Caki2 (cell line): ENCODE data around the gene PDGFRB. TPM values are rescaled to one million over a fixed set of nuclear protein-coding genes. Genes with fewer than 3 reads are reported as not detected.

Source experiments
- DNase-seq: peaks from one replicate; pipeline ENCODE4 v3.0.0-alpha.2; 2015; ENCODE audit warnings: low read depth
- in situ Hi-C: cut with HindIII; loops from 2 replicates; pipeline ENCODE4 v1.10.0; 2016; ENCODE audit warnings: low sequenced_read_pairs, low pct_unique_long_range_greater_than_20kb, mixed read lengths
- total RNA-seq: library from RNA; depleted of rRNA; stranded (reverse); fragments of >200 nt; shearing (Covaris generic); gene quantifications from 2 replicates; pipeline ENCODE4 v1.2.3, GENCODE V29; 2014; ENCODE audit warnings: low replicate concordance; rRNA removed

PDGFRB gene
- 1.4 and 16.3 TPM in 2 replicates for total RNA-seq

- in situ Hi-C loops, result no loop called here
- peak; percentile 6 for DNase-seq
Measured at GRCh38 chr5:150155258-150156026, at the start of gene PDGFRB. Gene PDGFRB, minus strand, starts transcription at chr5:150155845. Its CDS starts 18,798 bp downstream, at chr5:150137047.

DNA sequence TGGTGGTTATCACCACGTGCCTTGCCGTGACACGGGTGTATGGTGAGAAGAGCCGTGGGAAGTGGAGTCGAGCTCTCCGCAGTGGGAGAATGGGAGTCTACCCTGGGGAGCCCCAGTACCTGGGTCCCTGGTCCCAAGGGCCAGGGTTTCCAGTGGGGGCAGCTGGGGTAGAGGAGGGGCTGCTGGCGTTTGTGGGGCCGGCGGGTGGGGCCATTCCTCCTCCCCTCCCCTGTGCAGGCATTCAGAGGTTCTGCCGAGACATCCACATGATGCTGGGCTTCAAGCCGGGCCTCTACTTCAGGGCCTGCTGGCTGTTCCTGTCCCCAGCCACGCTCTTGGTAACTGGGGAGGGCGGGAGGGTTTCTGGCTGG lies 48.9 kb upstream of the PDGFRB start:
- in situ Hi-C loops, result no loop called here
- DNase-seq, result no peak

GRCh38 chr5:150203832-150204589 lies 48.4 kb upstream of the PDGFRB start:
- DNase-seq, result no peak
- in situ Hi-C loops, result no loop called here

DNA sequence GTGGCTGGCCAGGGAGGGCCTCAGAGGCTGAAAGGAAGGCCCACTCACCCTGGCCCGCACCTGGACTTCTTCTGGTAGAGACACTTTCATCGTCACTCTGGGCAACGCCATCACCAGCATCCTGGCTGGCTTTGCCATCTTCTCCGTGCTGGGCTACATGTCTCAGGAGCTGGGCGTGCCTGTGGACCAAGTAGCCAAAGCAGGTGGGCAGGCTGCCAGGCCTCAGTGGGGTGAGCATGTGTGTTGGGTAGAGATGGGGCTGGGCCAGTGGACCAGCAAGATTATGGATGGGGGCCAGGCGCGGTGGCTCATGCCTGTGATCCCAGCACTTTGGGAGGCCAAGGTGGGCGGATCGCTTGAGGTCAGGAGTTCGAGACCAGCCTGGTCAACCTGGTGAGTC lies 46.9 kb upstream of the PDGFRB start:
- in situ Hi-C loops, result no loop called here
- no peak for DNase-seq

DNA sequence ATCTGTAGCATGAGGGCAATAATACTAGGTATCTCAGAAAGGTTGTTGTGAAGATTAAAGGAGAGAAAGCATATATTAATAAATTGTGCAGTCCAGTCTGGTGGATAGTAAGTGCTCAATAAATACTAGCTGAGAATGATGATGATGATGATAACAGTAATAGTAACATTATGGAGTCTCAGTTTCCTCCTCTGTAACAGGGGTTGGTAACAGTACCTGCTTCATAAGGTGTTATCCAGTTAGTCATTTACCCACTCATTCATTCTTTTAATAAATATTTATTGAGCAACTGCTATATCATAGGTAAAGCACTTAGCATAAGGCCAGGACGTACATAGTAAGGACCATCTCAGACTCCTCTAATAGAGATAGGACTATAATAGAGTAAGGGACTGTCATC lies 41.8 kb upstream of the PDGFRB start:
- in situ Hi-C loops, result no loop called here
- DNase-seq, result no peak

- in situ Hi-C loops, result no loop called here
- DNase-seq, result no peak
Measured at GRCh38 chr5:150196986-150197385, 41.3 kb upstream of the PDGFRB start.

- in situ Hi-C loops, result no loop called here
- no peak for DNase-seq
Measured at GRCh38 chr5:150196514-150196913, 40.9 kb upstream of the PDGFRB start.

DNA sequence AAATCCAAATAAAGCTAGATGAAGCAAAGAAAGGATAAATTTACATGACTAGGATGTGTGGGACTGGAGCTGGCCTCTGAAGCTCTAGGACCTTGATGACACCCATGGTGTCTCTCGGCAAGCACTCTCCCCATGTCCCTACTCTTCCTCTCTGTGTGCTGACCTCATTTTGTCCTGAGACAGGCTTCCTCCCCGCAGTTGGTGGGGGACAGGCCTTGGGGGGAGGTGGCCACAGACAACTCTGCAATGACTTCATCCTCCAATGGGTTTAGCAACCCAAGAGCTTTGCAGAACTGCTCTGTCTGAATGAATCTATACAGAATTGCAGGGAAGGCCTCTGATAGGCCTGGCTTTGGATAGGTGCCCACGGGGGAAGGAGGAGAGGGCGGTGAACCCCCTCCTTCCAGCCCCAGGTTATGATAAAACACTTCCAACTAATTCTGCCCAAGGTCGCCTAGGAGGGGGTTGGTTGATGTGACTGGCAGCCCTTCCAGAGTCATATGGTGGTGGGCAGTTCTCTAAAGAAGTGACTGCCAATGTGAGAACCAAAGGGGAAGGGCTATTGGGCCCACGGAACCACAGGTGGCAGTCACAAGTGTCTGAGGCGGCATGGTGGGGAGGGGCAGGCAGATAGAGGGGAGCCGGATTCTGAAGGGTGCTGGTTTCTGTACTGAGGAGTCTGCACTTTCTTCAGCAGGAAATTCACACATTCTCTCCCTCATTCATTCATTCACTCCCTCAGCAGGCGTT lies 40.3 kb upstream of the PDGFRB start:
- in situ Hi-C loops, result no loop called here

DNA sequence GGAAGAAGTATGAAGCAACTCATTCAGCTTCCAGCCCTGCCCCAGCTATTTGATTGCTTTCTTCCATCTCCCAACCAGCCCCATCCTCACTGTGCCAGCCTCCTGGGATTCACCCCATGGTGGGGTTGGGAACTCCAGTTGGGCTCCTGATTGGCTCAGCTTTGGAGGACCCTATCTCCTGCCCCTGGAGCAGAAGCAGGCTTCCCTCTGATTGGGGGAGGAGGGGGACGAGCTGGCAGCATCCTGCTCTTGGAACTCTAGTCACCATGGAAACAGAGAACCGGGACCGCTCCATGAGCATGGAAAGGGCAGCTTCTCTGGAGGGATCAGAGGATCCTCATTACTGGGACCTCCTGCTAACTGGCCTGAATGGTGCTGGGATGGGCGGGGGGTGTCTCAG lies 36.8 kb upstream of the PDGFRB start:
- in situ Hi-C loops, result no loop called here
- DNase-seq, result no peak

More for the DNA sequence above, 40.3 kb upstream of the PDGFRB start:
- no peak for DNase-seq

DNA sequence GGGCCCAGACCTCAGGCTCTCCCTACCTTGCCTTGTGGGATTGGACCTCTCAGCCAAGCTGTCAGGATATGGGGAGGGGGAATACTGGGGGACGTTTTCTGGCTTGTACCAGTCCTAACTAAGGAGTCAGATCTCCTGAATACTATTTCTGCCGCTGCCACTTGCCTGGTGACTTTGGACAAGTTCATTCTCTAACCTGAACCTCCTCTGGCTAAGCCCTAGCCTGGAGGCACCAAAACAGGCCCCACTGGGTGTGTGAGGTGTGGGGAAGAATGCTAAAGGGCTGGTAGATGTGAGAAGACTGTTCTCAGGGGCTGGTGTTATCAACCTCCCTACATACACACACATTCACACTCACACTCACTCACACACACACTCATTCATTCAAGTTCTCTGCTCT lies 35.3 kb upstream of the PDGFRB start:
- in situ Hi-C loops, result no loop called here
- DNase-seq, result no peak

DNA sequence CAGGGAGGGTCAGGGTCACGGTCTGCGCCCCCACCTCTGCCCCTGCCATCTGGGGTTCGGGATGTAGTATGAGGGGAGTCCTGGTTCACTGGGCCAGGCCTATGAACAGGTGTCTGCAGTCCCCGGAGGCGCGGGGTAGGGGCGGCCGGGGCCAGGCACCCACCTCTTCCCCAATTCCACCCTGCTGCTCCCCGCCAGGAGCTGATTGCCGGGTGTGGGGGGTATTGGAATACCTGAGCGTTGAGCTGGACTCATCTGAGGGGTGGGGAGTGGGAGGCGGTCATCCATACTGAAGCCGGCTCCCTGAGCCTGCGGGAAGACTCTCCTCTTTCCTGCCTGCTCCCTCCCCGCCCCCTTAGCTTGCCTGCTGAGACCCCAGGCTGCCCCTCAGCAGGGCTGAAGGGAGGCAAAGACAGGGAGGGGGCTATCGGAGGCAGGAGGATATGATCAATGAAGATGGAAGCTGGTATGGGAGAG lies 34.9 kb upstream of the PDGFRB start:
- in situ Hi-C loops, result no loop called here
- DNase-seq, result no peak

- no peak for DNase-seq
- in situ Hi-C loops, result no loop called here
Measured at GRCh38 chr5:150189728-150190502, 34.3 kb upstream of the PDGFRB start, which contains the start of gene SLC6A7. Gene SLC6A7, plus strand, starts transcription at chr5:150190062. Its CDS starts 266 bp downstream, at chr5:150190328.

DNA sequence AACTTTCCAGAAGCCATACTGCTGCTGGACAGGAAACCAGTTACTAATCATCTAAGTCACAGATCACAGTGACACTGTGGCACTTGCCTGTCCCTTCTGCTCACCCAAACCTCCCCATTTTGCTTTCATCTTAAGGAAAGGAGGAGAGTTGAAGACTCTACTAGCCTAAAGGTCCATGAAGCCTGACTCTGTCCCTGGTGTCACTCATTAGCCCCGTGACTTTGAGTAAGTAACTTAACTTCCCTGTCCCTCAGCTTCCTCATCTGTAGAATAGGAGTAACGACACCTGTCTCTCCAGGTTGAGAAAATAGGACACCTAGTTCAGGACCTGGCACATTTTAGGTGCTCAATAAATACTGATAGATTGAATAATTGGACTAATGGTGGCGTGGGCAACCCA lies 33.7 kb upstream of the PDGFRB start:
- in situ Hi-C loops, result no loop called here
- no peak for DNase-seq

GRCh38 chr5:150188146-150188842 lies 32.6 kb upstream of the PDGFRB start:
- DNase-seq, result no peak
- in situ Hi-C loops, result no loop called here

GRCh38 chr5:150186897-150187296 lies 31.3 kb upstream of the PDGFRB start:
- no peak for DNase-seq
- in situ Hi-C loops, result no loop called here

DNA sequence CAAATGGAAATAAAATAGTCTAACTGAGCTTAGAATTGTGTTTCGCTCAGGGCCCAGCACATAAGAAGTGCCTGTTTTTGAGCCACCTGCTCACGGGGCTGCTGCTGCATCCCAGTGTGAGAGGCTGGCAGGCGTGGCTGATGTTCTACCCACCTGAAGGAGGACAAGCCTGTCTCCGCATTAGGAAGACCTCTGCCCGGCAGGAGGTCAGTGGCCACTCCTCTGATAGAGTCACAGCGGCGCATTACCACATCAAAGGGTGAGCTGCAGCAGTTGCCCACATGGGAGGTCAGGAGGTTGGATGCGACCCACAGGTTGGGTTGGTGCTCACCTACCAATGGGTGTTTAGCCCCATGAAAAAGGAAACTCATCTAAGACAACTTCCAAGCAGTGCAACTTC lies 30.5 kb upstream of the PDGFRB start:
- DNase-seq, result no peak
- in situ Hi-C loops, result no loop called here
